ENCODE measurements around the gene TRMT2A. TPM values are rescaled to one million over a fixed set of nuclear protein-coding genes. Genes with fewer than 3 reads are reported as not detected.
A peak's percentile ranks its signal among the peaks of the same experiment; 100 is the strongest.

The TRMT2A gene
- total and polyA plus RNA-seq, 8 donors: 39.3 to 60.4 (median 46.6) TPM

DNA sequence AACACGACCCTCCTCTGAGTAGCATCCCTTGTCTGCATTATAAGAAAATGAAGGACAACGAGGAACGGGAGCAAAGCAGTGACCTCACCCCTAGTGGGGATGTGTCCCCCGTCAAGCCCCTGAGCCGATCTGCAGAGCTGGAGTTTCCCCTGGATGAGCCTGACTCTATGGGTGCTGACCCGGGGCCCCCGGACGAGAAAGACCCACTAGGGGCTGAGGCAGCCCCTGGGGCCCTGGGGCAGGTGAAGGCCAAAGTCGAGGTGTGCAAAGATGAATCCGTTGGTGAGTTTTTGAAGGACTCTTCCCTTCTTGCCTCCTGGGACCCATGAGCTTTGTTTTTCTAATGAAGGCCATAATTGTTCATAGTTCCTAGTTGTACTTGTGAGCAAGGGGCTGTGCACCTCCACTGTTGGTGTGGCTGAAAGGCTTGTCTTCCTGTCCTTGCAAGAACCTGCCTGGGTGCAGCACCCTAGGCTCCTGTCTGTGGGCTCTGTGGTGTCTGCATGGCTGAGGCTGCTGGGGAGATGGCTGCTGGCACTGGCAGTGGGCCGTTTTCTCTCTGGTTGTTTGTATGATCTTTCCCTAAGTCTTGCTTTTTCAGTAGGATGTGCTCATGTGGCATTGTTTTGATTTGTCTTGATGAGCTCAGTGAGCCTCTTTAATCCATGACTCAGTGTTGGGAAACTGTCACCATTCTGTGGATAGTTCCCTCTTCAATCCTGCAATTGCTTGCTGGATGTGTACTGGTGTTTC lies 26.9 kb downstream of the TRMT2A start:
- no peak for ATAC-seq
- Histone ChIP-seq H3K4me3 (no peak overlapping the region), H3K27me3 (no peaks in the 10 kb centered on the region), H3K4me1 (peaks cover 0 to 5% of the 10 kb centered on the region in 2 donors), H3K27ac (no peak overlapping the region), H3K36me3 (peaks cover 0 to 97% of the 10 kb centered on the region in 2 donors), H3K9me3 (no peaks in the 10 kb centered on the region)
- TF ChIP-seq, protein P1, sequence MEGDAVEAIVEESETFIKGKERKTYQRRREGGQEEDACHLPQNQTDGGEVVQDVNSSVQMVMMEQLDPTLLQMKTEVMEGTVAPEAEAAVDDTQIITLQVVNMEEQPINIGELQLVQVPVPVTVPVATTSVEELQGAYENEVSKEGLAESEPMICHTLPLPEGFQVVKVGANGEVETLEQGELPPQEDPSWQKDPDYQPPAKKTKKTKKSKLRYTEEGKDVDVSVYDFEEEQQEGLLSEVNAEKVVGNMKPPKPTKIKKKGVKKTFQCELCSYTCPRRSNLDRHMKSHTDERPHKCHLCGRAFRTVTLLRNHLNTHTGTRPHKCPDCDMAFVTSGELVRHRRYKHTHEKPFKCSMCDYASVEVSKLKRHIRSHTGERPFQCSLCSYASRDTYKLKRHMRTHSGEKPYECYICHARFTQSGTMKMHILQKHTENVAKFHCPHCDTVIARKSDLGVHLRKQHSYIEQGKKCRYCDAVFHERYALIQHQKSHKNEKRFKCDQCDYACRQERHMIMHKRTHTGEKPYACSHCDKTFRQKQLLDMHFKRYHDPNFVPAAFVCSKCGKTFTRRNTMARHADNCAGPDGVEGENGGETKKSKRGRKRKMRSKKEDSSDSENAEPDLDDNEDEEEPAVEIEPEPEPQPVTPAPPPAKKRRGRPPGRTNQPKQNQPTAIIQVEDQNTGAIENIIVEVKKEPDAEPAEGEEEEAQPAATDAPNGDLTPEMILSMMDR (IDR thresholded peaks at IDR 0.05): no peak
- peak in 1 of 4 donors; percentile 48 for DNase-seq
- intact Hi-C loops (cut with DNase I): no loop called here

- no peak overlapping the region for H3K4me3 ChIP-seq
- intact Hi-C loops (cut with DNase I): no loop called here
- no peak overlapping the region for H3K27ac ChIP-seq
- TF ChIP-seq, protein P1 (IDR thresholded peaks at IDR 0.05): no peak
- no peaks in the 10 kb centered on the region for H3K27me3 ChIP-seq
- ATAC-seq (no peak), DNase-seq (peak in 1 of 4 donors; percentile 30)
- peaks cover 0 to 90% of the 10 kb centered on the region in 2 donors for H3K36me3 ChIP-seq
- H3K9me3 ChIP-seq: no peaks in the 10 kb centered on the region
- H3K4me1 ChIP-seq: peaks cover 0 to 12% of the 10 kb centered on the region in 2 donors
Observed at GRCh38 chr22:20089226-20089976, 27.6 kb downstream of the TRMT2A start.

GRCh38 chr22:20088263-20088648 lies 28.8 kb downstream of the TRMT2A start:
- intact Hi-C loops (cut with DNase I): no loop called here
- Histone ChIP-seq H3K9me3 (no peaks in the 10 kb centered on the region), H3K27ac (no peak overlapping the region), H3K27me3 (no peaks in the 10 kb centered on the region), H3K4me1 (peaks cover 3 to 24% of the 10 kb centered on the region in 2 donors), H3K4me3 (no peak overlapping the region), H3K36me3 (peaks cover 0 to 78% of the 10 kb centered on the region in 2 donors)
- DNase-seq (peak in 1 of 4 donors; percentile 26), ATAC-seq (no peak)
- TF ChIP-seq, protein P1 (IDR thresholded peaks at IDR 0.05): no peak

DNA sequence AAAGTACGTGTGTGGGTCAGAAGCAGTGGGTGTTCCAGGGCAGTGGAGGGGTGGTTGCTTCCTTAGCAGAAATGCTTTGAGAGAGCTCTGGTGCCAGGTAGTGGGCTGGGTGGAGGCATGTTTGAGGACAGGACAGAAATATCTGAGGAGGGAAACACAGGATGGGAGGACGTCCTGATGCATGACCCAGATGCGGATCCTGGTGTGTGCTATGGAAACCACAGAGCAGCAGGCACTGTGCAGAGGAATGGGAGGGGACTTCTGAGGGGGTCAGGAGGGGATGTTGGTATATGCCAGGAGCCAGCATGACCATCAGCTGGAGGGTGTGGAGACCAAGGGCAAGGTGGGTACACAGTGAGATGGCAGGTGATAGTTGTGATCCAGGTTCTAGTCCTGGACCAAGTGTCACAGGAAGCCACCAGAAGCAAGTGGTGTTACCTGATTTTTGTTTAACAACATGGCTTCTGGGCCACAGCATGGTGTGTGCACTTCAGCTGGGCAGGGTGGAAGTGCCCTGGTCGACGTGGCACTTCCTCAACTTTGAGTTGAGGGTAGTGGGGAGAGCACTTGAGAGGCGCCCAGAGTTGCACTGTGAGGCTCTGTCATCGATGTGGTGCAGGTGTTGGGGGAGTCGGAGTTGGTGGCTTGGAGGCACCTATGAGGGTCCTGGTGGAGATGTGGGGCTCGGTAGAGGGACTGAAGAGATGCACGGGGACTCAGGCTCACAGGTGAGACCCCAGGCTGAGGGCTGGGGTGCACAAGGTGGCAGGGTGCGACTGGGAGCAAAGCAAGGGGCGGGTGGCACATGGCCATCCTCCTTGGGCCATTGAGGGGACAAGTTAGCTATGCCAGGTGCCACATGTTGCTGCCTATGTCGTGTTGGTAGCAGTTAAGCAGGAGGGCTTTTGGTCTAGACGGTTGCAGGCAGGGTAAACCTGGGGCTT lies 29.4 kb downstream of the TRMT2A start:
- intact Hi-C loops (cut with DNase I): no loop called here
- H3K36me3 ChIP-seq: peaks cover 0 to 72% of the 10 kb centered on the region in 2 donors
- DNase-seq: peak in 1 of 4 donors; percentile 29
- no peak overlapping the region for H3K4me3 ChIP-seq
- ATAC-seq: no peak
- H3K27ac ChIP-seq: no peak overlapping the region
- H3K4me1 ChIP-seq: peaks cover 7 to 30% of the 10 kb centered on the region in 2 donors
- TF ChIP-seq, protein P1 (IDR thresholded peaks at IDR 0.05): no peak
- no peaks in the 10 kb centered on the region for H3K9me3 ChIP-seq
- no peaks in the 10 kb centered on the region for H3K27me3 ChIP-seq

Data from left lung (tissue), 10 donors.